IgD-negative memory B cell (primary cell): ENCODE results near the gene CWC22. TPM values are rescaled to one million over a fixed set of nuclear protein-coding genes. Genes with fewer than 3 reads are reported as not detected.
A peak's percentile ranks its signal among the peaks of the same experiment; 100 is the strongest.
"Not testable (repeated sequence)": the region's sequence is repeated elsewhere in the genome, so short reads cannot be mapped to it uniquely, and the experiment has no call there.

Experiments
- H3K27ac Mint-ChIP-seq, 3 donors: one replicate each; pipeline ENCODE4 v1.8.0; 2020 to 2022; ENCODE audit warnings: mild to moderate bottlenecking in 3 of 3, mixed read lengths in 3 of 3, moderate library complexity in 1 of 3
- H3K27me3 Mint-ChIP-seq: one replicate; pipeline ENCODE4 v1.8.0; 2021; ENCODE audit warnings: mixed read lengths
- H3K36me3 Mint-ChIP-seq: one replicate; pipeline ENCODE4 v1.8.0; 2020; ENCODE audit warnings: mild to moderate bottlenecking, mixed read lengths
- H3K4me1 Mint-ChIP-seq, 3 donors: one replicate each; pipeline ENCODE4 v1.8.0; 2020 to 2022; ENCODE audit warnings: mixed read lengths in 3 of 3, mild to moderate bottlenecking in 1 of 3
- H3K4me3 Mint-ChIP-seq, 4 donors: one replicate each; pipeline ENCODE4 v1.8.0; 2020 to 2022; ENCODE audit warnings: mild to moderate bottlenecking in 4 of 4, mixed read lengths in 4 of 4, moderate library complexity in 3 of 4
- H3K9me3 Mint-ChIP-seq, 3 donors: one replicate each; pipeline ENCODE4 v1.8.0; 2020 to 2021; ENCODE audit warnings: mixed read lengths in 3 of 3, mild to moderate bottlenecking in 1 of 3
- polyA plus RNA-seq: library from polyadenylated mRNA; unstranded; fragments of 300-500 nt; fragmentation: Illumina TruSeq; gene quantifications from one replicate; pipeline ENCODE4 v1.2.3, GENCODE V29; 2021

CWC22 gene
- polyA plus RNA-seq, 1 donor from 2014 or later = 25.8 TPM

DNA sequence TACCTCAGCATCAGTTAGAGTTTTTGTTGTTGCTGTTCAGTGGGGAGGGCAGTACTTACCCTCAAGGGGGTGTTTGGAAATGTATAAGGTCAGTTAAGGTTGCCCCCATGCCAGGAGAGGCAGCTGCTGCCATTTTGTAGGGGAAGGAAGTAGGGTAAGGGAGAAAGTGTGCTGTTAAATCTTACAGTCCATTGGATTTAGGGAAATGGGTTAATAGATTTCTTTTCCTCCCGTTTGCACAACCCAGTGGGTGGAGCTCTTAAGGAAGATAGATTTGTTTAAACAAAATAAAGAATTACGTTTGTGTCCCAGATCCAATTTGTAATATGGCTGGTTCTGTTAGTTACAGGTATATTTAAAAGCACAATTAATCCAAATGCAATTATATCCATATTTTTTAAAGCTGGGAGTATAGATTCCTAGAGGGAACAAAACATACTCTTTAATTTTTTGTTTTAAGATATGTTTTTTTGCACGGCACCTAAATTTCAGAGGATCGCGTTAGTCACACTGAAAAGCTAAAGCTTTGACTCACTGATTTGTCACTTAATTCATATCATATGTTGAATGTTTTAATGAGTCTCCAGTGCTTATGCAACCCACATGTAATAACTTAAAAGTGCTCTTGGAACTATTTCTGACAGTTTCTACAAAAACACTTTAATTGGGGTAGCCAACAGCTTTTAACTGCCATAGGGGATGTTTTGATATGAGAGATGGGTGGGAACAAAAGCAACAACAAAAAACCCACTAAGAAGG is 9.0 kb upstream of the CWC22 start:
- Mint-ChIP-seq H3K27me3 (peaks cover 7% of the 10 kb centered on the region), H3K36me3 (no peaks in the 10 kb centered on the region), H3K4me1 (peaks cover 0 to under 1% (median 0%) of the 10 kb centered on the region in 3 donors), H3K4me3 (no peak overlapping the region), H3K9me3 (no peaks in the 10 kb centered on the region), H3K27ac (no peak overlapping the region)

DNA sequence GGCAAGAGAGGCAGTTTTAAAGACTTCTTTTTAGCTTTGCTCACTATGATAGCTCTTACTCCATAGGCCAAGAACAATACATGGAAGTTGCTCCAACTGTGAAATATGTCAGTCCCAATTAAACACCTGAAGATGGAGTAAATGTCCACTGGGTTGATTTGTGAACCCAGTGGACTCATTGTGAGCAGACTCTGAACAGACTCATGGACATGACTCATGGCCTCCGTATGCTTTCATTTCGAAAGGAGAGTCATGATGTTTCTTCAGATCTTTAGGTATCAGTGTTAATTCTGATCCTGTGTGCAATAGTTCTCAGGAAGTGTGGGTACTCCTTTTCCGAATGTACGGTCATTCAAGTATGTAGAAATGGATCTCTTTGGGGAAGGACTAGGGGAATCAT is 5.4 kb upstream of the CWC22 start:
- Mint-ChIP-seq H3K4me1 (peaks cover 0 to 7% (median 3%) of the 10 kb centered on the region in 3 donors), H3K27ac (no peak overlapping the region), H3K36me3 (no peaks in the 10 kb centered on the region), H3K27me3 (peaks cover 4% of the 10 kb centered on the region), H3K9me3 (no peaks in the 10 kb centered on the region), H3K4me3 (no peak overlapping the region)

DNA sequence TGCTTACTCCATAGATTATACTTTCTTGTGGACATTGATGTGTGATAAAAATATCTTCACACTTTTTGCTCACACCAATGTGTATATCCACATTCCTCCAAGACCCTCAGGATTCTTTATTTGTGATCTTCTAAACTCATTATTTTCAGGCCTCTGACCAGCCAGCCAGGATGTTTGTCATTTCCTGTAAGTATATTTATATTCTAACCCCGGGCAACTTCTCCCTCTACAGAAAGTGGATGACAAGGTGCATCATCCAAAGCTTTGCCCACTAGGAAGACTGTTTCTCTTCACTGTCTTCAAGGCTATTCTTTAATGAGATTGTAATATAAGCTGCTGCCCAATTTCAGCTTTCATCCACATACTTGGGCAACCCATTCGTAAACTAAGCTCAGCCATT is 3.6 kb upstream of the CWC22 start:
- no peaks in the 10 kb centered on the region for H3K36me3 Mint-ChIP-seq
- peaks cover 8 to 20% (median 13%) of the 10 kb centered on the region in 3 donors for H3K4me1 Mint-ChIP-seq
- no peak overlapping the region for H3K27ac Mint-ChIP-seq
- H3K9me3 Mint-ChIP-seq = no peaks in the 10 kb centered on the region
- no peaks in the 10 kb centered on the region for H3K27me3 Mint-ChIP-seq
- no peak overlapping the region for H3K4me3 Mint-ChIP-seq

DNA sequence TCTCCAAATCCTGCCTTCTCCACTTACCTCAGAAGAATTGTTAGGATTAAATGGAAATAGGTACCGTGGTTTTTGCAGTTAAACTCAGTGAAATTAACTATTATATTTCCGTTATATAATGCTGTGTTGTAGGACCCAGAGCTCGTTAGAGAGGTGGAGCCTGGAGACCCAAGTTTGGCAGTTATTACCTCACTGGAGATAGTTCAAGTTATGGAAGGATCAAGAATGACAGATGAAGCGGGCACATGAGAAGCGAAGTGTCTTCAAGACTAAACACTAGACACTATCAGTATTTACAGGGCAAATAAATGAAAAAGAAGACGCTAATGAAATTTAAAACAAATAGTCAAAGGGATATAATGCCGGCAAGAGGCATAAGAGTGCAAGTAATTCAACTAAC is 866 bp downstream of the CWC22 start:
- Mint-ChIP-seq H3K9me3 (no peaks in the 10 kb centered on the region), H3K36me3 (no peaks in the 10 kb centered on the region), H3K4me1 (peaks cover 16 to 41% (median 33%) of the 10 kb centered on the region in 3 donors), H3K4me3 (peak overlapping the region; percentile 91 to 99 (median 96)), H3K27me3 (no peaks in the 10 kb centered on the region), H3K27ac (peak overlapping the region; percentile 96 to 100 (median 100))

DNA sequence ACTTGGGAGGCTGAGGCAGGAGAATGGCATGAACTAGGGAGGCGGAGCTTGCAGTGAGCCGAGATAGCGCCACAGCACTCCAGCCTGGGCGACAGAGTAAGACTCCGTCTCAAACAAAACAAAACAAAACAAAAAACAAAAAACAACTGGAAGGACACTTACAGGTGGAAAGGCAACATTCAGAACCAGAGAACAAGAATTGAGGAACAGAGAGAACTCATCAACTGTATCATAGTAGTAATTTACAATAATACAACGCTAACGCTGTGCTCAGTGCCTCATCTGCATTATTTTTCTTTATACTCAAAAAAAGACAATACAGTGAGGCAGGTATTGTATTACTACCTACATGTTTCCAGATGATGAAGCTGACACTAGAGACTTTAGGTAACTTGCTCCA is 1.6 kb downstream of the CWC22 start:
- not testable (repeated sequence) for H3K27me3 Mint-ChIP-seq, H3K9me3 Mint-ChIP-seq, H3K36me3 Mint-ChIP-seq
- peaks cover 14 to 37% (median 37%) of the 10 kb centered on the region in 3 donors for H3K4me1 Mint-ChIP-seq
- H3K4me3 Mint-ChIP-seq = peak overlapping the region; percentile 91 to 99 (median 96)
- peak overlapping the region in 2 of 3 donors; percentile 4 to 96 for H3K27ac Mint-ChIP-seq

DNA sequence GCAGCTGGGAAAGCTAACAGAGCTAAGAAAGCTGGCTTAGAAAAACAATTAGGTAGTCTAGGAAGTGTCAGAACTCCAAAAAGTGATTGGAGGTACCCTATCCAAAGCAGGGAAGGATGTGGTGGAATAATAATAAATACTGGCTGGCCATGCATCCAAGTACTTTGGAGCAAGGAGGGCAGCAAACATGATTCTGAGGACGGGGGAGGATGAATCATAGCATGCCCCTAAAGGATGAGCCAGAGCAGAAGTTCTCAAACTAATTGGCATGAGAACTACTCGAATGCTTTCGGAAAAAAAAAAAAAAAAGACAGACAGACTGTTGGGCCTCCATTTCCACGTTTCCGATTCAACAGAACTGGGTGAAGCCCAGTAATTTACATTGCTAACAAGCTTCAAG is 2.4 kb downstream of the CWC22 start:
- Mint-ChIP-seq H3K27ac (peak overlapping the region in 2 of 3 donors; percentile 4 to 96), H3K4me3 (peak overlapping the region in 1 of 4 donors; percentile 91), H3K36me3 (no peaks in the 10 kb centered on the region), H3K27me3 (no peaks in the 10 kb centered on the region), H3K4me1 (peaks cover 16 to 41% (median 40%) of the 10 kb centered on the region in 3 donors), H3K9me3 (no peaks in the 10 kb centered on the region)

DNA sequence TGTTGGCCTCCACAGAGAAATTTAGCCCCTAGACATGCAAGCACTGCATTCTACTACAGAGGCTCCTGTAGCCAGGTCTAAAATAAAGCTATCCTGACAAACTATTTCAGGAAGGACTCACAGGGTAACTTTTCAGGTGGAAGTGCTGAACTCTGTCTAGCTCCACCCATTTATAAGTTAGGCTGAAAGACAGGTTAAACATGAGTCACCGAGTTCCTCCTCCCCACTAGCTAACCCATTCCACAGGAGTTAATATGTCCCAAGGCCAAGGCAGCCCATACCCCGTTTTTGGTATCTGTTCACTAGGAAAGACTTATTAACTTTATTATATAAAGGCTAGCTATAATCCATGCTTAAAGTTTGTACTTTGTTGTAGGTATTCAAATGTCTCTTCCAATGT is 3.5 kb downstream of the CWC22 start:
- no peaks in the 10 kb centered on the region for H3K9me3 Mint-ChIP-seq
- peak overlapping the region in 2 of 4 donors; percentile 29 to 34 for H3K4me3 Mint-ChIP-seq
- peak overlapping the region in 1 of 3 donors; percentile 14 for H3K27ac Mint-ChIP-seq
- no peaks in the 10 kb centered on the region for H3K27me3 Mint-ChIP-seq
- H3K36me3 Mint-ChIP-seq = no peaks in the 10 kb centered on the region
- peaks cover 16 to 41% (median 41%) of the 10 kb centered on the region in 3 donors for H3K4me1 Mint-ChIP-seq

DNA sequence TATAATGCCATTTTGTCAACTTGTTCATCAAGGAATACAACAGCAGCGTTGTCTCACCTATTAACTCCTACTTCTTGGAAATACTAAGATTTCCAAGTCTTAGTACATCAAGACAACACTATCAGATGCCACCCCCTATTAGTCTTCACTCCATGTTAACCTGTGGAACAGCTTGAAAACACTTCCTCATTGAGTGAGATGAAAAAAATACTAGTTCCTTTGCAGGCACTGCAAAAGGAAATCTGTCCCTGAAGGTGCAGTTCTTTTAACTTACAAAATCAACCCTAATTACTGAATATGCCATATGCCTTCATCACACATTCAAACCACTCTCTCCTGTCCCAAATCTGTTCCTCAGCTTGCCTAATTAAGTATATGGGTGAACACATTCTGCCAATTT is 4.0 kb downstream of the CWC22 start:
- peak overlapping the region in 1 of 4 donors; percentile 34 for H3K4me3 Mint-ChIP-seq
- peaks cover 19 to 45% (median 45%) of the 10 kb centered on the region in 3 donors for H3K4me1 Mint-ChIP-seq

DNA sequence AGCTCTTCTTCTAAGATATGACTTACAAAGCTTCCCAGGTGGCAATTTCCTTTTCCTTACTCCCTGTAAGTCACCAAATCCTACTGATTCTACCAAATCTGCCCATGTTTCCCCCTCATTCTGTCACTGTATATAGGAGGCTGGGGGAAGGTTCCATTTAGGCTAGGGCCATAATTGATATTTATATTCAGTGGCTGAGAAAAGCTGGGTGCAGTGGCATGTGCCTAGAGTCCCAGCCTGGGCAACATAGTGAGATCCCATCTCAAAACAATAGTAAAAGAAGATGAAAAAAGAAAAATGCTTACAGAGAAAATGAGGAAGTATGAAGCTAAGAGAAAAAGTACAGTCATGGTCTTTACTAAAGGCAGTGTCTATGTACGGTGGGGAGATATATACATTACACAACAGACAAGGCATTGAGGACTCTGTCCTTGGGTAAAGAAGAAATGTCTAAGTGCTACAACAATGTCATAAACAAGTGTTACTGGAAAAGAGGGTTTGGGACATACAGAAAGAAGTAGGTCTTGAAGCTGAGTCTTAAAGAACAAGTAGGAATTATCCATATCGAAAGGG is 4.8 kb downstream of the CWC22 start:
- Mint-ChIP-seq H3K27me3 (no peaks in the 10 kb centered on the region), H3K36me3 (peaks cover 1% of the 10 kb centered on the region), H3K9me3 (no peaks in the 10 kb centered on the region), H3K4me1 (peaks cover 23 to 50% (median 46%) of the 10 kb centered on the region in 3 donors), H3K27ac (no peak overlapping the region), H3K4me3 (peak overlapping the region in 1 of 4 donors; percentile 1)

More for the DNA sequence above, 4.0 kb downstream of the CWC22 start:
- Mint-ChIP-seq H3K36me3 (peaks cover 1% of the 10 kb centered on the region), H3K9me3 (no peaks in the 10 kb centered on the region), H3K27me3 (no peaks in the 10 kb centered on the region), H3K27ac (peak overlapping the region in 1 of 3 donors; percentile 14)

DNA sequence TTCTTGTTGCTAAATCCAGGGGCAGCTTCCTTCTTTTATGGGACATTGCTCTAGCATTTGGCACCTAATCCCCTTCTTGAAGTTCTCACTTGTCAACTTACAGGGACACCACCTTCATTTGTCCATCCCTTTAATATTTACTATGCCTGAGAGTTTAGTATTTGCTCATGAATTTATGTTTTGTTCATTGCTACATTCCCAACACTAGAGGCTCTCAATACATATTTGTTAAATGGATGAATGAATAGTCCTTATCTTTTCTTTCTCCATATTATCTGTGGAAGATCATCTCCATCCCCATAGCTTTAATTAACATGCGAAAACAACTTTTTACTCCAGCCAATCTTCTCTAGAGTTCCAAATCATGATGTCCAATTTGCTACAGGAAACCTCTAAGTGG is 5.4 kb downstream of the CWC22 start:
- Mint-ChIP-seq H3K4me3 (no peak overlapping the region), H3K36me3 (peaks cover 1% of the 10 kb centered on the region), H3K9me3 (no peaks in the 10 kb centered on the region), H3K27ac (no peak overlapping the region), H3K4me1 (peaks cover 23 to 46% (median 45%) of the 10 kb centered on the region in 3 donors), H3K27me3 (no peaks in the 10 kb centered on the region)

DNA sequence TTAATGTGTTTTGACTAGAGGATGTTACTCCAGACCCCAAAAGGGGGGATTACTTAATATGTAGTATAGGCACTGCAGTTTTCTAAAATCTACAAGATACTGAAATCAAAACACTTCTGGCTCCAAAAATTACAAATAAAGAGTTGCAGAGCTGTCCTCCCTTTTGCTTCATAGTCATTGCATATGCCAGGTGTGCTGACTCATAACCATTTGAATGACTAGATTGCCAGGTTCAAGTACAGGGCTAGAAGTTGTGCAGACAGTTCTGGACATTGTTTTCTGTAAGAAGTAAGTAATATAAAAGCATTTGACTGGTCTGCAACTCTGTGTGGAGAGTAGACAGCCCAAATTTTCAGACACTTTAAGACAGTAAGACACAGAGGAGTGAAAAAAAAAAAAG is 6.7 kb downstream of the CWC22 start:
- no peak overlapping the region for H3K4me3 Mint-ChIP-seq
- H3K4me1 Mint-ChIP-seq = peaks cover 21 to 46% (median 42%) of the 10 kb centered on the region in 3 donors
- H3K36me3 Mint-ChIP-seq = peaks cover 1% of the 10 kb centered on the region
- no peaks in the 10 kb centered on the region for H3K9me3 Mint-ChIP-seq
- no peak overlapping the region for H3K27ac Mint-ChIP-seq
- H3K27me3 Mint-ChIP-seq = no peaks in the 10 kb centered on the region

DNA sequence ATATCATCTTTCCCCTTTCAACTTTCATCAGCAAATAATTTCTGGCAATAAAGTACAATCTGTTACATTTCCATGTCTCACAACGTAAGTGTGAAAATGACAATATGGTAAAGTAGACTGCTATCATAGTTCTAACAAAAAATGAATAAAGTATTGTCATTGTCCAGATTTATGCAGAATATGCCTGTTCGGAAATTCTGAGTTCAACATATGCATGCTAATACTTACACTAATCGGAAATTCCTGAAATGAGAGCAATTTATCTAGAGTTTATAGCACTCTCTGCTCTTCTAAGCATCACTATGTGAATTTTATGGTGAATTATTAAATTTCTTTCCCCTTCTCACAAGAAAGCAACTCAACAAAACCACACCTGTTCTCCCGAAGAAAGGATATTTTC is 8.1 kb downstream of the CWC22 start:
- Mint-ChIP-seq H3K4me3 (no peak overlapping the region), H3K36me3 (peaks cover 1% of the 10 kb centered on the region), H3K27ac (no peak overlapping the region), H3K4me1 (peaks cover 20 to 45% (median 41%) of the 10 kb centered on the region in 3 donors), H3K9me3 (no peaks in the 10 kb centered on the region), H3K27me3 (no peaks in the 10 kb centered on the region)

DNA sequence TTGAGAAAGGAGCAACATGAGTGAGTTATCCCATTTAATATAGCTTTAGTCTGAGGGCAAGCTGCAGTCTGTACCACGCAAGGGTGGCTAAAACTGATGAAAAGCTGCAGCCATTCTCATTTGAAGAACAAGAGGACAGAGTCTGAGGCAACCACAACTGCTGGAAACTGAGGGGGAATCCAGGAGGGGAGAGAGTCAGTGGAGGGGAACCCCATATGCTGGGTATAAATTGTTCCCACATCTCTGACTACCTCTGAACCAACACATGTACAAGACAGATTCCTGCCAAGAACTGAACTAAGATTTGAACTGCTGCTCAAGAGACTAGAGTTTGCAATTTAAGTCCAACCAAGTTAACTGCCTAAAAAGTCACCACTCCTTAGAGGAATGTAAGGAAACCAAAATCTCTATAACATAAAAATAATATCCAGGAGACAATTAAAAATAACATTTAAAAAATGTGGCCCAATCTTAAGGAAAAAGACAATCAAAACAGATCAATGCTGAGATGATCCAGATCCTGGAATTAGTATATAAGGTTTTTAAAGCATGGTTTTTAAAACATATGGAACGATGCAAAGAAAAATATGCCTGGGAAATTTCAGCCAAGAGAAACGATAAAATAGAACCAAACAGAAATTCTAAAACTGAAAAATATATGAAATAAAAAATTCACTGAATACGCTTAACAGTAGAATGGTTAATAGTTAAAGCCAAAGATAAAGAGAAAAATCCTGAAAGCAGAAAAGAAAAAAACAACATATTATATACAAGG is 11.2 kb downstream of the CWC22 start:
- Mint-ChIP-seq H3K4me3 (no peak overlapping the region), H3K27me3 (no peaks in the 10 kb centered on the region), H3K27ac (no peak overlapping the region), H3K4me1 (peaks cover 17 to 35% (median 33%) of the 10 kb centered on the region in 3 donors), H3K36me3 (peaks cover 10% of the 10 kb centered on the region), H3K9me3 (no peaks in the 10 kb centered on the region)

DNA sequence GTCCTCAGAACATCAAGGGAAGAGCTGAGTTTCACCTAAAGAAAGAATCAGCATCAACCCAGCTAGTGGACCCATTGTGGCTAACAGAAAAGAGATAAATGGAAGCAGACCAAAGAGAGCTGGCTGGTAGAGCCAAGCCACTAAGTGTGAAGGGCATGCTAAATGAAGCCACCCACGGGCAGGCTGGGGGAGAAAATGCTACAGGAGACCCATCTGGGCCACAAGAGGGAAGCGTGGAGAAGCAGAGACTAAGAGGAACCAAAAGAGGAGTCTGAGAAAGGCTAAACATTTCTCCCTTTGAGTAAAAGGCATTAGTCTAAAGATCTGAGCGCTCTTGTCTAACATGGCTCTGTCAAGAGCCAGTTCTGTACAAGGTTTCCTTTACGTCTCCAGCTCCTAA is 15.8 kb downstream of the CWC22 start:
- H3K4me1 Mint-ChIP-seq = peaks cover 10 to 20% (median 18%) of the 10 kb centered on the region in 3 donors
- peak overlapping the region in 1 of 3 donors; percentile 68 for H3K27ac Mint-ChIP-seq
- H3K9me3 Mint-ChIP-seq = no peaks in the 10 kb centered on the region
- no peak overlapping the region for H3K4me3 Mint-ChIP-seq
- no peaks in the 10 kb centered on the region for H3K27me3 Mint-ChIP-seq
- peaks cover 8% of the 10 kb centered on the region for H3K36me3 Mint-ChIP-seq

DNA sequence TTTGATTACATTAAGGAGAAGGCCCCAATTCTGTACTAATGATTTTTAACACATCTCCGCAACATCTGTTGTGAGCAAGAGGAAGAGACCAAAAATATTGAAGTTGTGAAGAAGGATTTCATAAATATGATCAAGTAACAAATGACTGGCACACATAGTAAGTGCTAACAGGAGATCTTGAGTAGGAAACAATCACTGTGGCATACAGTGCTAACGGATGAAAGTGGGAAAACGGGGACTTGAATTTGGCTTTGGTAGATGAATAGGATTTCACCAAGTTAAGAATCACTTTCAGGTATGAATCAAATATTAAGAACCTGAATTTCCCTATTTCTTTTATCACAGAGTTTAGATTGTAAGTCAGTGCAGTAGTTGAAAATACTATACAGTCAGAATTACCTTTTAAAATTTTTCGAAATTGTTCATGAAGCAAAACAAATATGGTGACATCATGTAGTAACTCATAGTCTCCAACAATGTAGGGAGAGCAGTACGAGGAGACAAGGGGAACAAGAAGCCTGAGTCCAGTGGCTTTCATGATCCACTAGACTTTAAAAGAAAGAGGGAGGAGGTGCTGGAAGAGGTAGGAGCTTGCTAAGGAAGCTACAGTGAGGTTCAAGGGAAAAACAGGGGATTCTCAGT is 16.3 kb downstream of the CWC22 start:
- Mint-ChIP-seq H3K27ac (peak overlapping the region in 2 of 3 donors; percentile 64 to 68), H3K9me3 (no peaks in the 10 kb centered on the region), H3K4me3 (no peak overlapping the region), H3K27me3 (no peaks in the 10 kb centered on the region), H3K4me1 (peaks cover 10 to 17% (median 14%) of the 10 kb centered on the region in 3 donors), H3K36me3 (peaks cover 8% of the 10 kb centered on the region)
